GM12878 (cell line): ENCODE results near the gene CBFB. TPM values are rescaled to one million over a fixed set of nuclear protein-coding genes. Genes with fewer than 3 reads are reported as not detected.

Source experiments
- ATAC-seq: fragments of 200-7000 bp; cut with Tn5 transposase; 3 replicates; pipeline ENCODE4 v1.9.1; 2020; ENCODE audit warnings: mild to moderate bottlenecking, moderate library complexity
- BruUV-seq: library from RNA; stranded (reverse); fragments of 400-500 nt; replicated peaks from 2 replicates; lab custom pipeline; 2021; lab: Mats Ljungman, UMichigan
- CTCF ChIA-PET: fragments of 300-600 bp; sonication (Branson Sonifier 250); formaldehyde crosslinking; extraction: SDS; loops from one replicate; lab custom pipeline; 2021; ENCODE audit warnings: inconsistent platforms; lab: Yijun Ruan, JAX
- POLR2A ChIA-PET: fragments of 350-600 bp; formaldehyde crosslinking; extraction: SDS; loops from one replicate; lab custom pipeline; 2021; ENCODE audit warnings: inconsistent platforms; lab: Charles Lee
- RAD21 ChIA-PET: fragments of 300-600 bp; sonication (Branson Sonifier 250); formaldehyde crosslinking; loops from one replicate; lab custom pipeline; 2023; ENCODE audit warnings: antibody characterized with exemption; ENCODE audit not compliant: unreplicated experiment; lab: Charles Lee
- SMC1A ChIA-PET: fragments of 300-600 bp; sonication (Branson Sonifier 250); formaldehyde crosslinking; loops from one replicate; lab custom pipeline; 2023; ENCODE audit not compliant: unreplicated experiment, uncharacterized antibody; lab: Charles Lee
- DNase-seq: peaks from one replicate; pipeline ENCODE4 v3.0.0-alpha.2; 2011; ENCODE audit warnings: low read depth, low spot score
- FAIRE-seq: peaks from 3 replicates; lab custom pipeline; 2011; peaks lifted over from hg19 to GRCh38; lab: Jason Lieb, UNC
- H2AFZ ChIP-seq: 2 replicates; pipeline ENCODE4 v1.6.0; 2011; ENCODE audit warnings: low read depth, low read length, control low read depth; ENCODE audit not compliant: control insufficient read depth
- H3K27ac ChIP-seq: 2 replicates; pipeline ENCODE4 v1.5.1; 2011; ENCODE audit warnings: control low read depth; ENCODE audit not compliant: control insufficient read depth, insufficient read depth
- H3K27me3 ChIP-seq, 2 experiments: replicated peaks in 1 of 2; 2 replicates each; pipeline versions ENCODE4 v1.6.0 to v1.6.1; 2011; ENCODE audit warnings: low read length in 1 of 2; ENCODE audit not compliant: control insufficient read depth in 2 of 2, insufficient read depth in 2 of 2
- H3K36me3 ChIP-seq, 2 experiments: 2 replicates each; pipeline ENCODE4 v1.5.1; 2011; ENCODE audit warnings: low read length in 1 of 2; ENCODE audit not compliant: control insufficient read depth in 2 of 2, insufficient read depth in 2 of 2
- H3K4me1 ChIP-seq: 2 replicates; pipeline ENCODE4 v1.6.1; 2011; ENCODE audit warnings: mild to moderate bottlenecking, low read length, moderate library complexity, mixed read lengths; ENCODE audit not compliant: control insufficient read depth, insufficient read depth
- H3K4me2 ChIP-seq: 2 replicates; pipeline ENCODE4 v1.6.0; 2011; ENCODE audit warnings: control low read depth; ENCODE audit not compliant: control insufficient read depth, insufficient read depth
- H3K4me3 ChIP-seq: fragments of 200-600 bp; sonication (generic); 2 replicates; pipeline ENCODE4 v1.5.1; 2016
- H3K79me2 ChIP-seq: 2 replicates; pipeline ENCODE4 v1.6.0; 2011; ENCODE audit warnings: low read length; ENCODE audit not compliant: control insufficient read depth, insufficient read depth
- H3K9ac ChIP-seq: 2 replicates; pipeline ENCODE4 v1.8.0; 2011; ENCODE audit warnings: low read length, control low read depth, mixed read lengths; ENCODE audit not compliant: control insufficient read depth, insufficient read depth
- H3K9me3 ChIP-seq: replicated peaks from 3 replicates; pipeline ENCODE4 v1.5.1; 2011; ENCODE audit warnings: mild to moderate bottlenecking, low read length; ENCODE audit not compliant: control insufficient read depth, insufficient read depth
- H4K20me1 ChIP-seq: 2 replicates; pipeline ENCODE4 v1.6.0; 2011; ENCODE audit not compliant: control insufficient read depth, insufficient read depth
- BMI1 ChIP-seq: fragments of 450-650 bp; IDR thresholded peaks from 2 replicates; pipeline ENCODE4 v1.6.1; 2016; ENCODE audit warnings: mild to moderate bottlenecking, moderate library complexity, borderline replicate concordance
- FOXM1 ChIP-seq: IDR thresholded peaks from 2 replicates; pipeline ENCODE4 v1.6.1; 2012; ENCODE audit warnings: low read depth, mild to moderate bottlenecking, inconsistent platforms, low read length, moderate library complexity
- GATAD2B ChIP-seq: fragments of 450-650 bp; conservative IDR thresholded peaks from 2 replicates; pipeline ENCODE4 v1.6.1; 2017; ENCODE audit warnings: low read depth, mild to moderate bottlenecking, moderate library complexity
- IKZF1 ChIP-seq: fragments of 450-650 bp; conservative IDR thresholded peaks from 2 replicates; pipeline ENCODE4 v1.6.1; 2017; ENCODE audit warnings: antibody characterized with exemption, mild to moderate bottlenecking
- IRF4 ChIP-seq: IDR thresholded peaks from 2 replicates; pipeline ENCODE4 v1.6.1; 2011; ENCODE audit warnings: low read depth, low read length
- MEF2A ChIP-seq: IDR thresholded peaks from 2 replicates; pipeline ENCODE4 v1.6.1; 2011; ENCODE audit warnings: low read depth, mild to moderate bottlenecking, low read length, moderate library complexity; ENCODE audit not compliant: insufficient read depth
- MLLT1 ChIP-seq: fragments of 450-650 bp; IDR thresholded peaks from 2 replicates; pipeline ENCODE4 v1.6.1; 2016; ENCODE audit warnings: mild to moderate bottlenecking
- NFYB ChIP-seq: IDR thresholded peaks from 2 replicates; pipeline ENCODE4 v1.6.1; 2011; ENCODE audit warnings: low read depth, mild to moderate bottlenecking, low read length, improper control_type of control experiment, moderate library complexity; ENCODE audit not compliant: insufficient read depth
- PAX8 ChIP-seq: fragments of 450-650 bp; IDR thresholded peaks from 2 replicates; pipeline ENCODE4 v1.6.1; 2017; ENCODE audit warnings: mild to moderate bottlenecking, moderate library complexity
- POLR2AphosphoS2 ChIP-seq: IDR thresholded peaks from 2 replicates; pipeline ENCODE4 v1.6.1; 2011; ENCODE audit warnings: low read depth, mild to moderate bottlenecking, low read length, improper control_type of control experiment, moderate library complexity
- RAD51 ChIP-seq: fragments of 450-650 bp; IDR thresholded peaks from 2 replicates; pipeline ENCODE4 v1.6.1; 2016; ENCODE audit warnings: moderate library complexity, mild to moderate bottlenecking, inconsistent platforms
- RFX5 ChIP-seq: IDR thresholded peaks from 2 replicates; pipeline ENCODE4 v1.6.1; 2011; ENCODE audit warnings: low read depth, low read length, improper control_type of control experiment
- SMAD1 ChIP-seq: fragments of 450-650 bp; IDR thresholded peaks from 2 replicates; pipeline ENCODE4 v1.6.1; 2018; ENCODE audit warnings: mild to moderate bottlenecking, low read depth; ENCODE audit not compliant: partially characterized antibody
- SUZ12 ChIP-seq: fragments of 200-600 bp; sonication (generic); IDR thresholded peaks from one replicate; pipeline ENCODE4 v1.6.1; 2018; ENCODE audit warnings: antibody characterized with exemption, mild to moderate bottlenecking; ENCODE audit not compliant: unreplicated experiment
- USF2 ChIP-seq: IDR thresholded peaks from 2 replicates; pipeline ENCODE4 v1.6.1; 2011; ENCODE audit warnings: low read depth, low read length, improper control_type of control experiment, borderline replicate concordance
- ZNF207 ChIP-seq: fragments of 450-650 bp; IDR thresholded peaks from 2 replicates; pipeline ENCODE4 v1.6.1; 2014; ENCODE audit warnings: antibody characterized with exemption, mild to moderate bottlenecking, borderline replicate concordance
- WGBS: methylation state at CpG from one replicate; pipeline ENCODE4 v1.1.6; 2016; ENCODE audit warnings: low lambda C conversion rate; ENCODE audit not compliant: insufficient replicate concordance, insufficient coverage; ENCODE audit errors: missing lambda C conversion rate; 5-methylcytosine and 5-hydroxymethylcytosine counted together
- in situ Hi-C: fragments of 300-500 bp; cut with MboI; formaldehyde crosslinking; loops from 9 replicates; pipeline ENCODE4 v1.14.3; 2018; ENCODE audit warnings: mixed read lengths
- intact Hi-C: fragments of 100-400 bp; cut with micrococcal nuclease; formaldehyde crosslinking; loops from one replicate; pipeline ENCODE4 v1.14.2; 2022; ENCODE audit not compliant: unreplicated experiment
- polyA plus RNA-seq, 11 experiments: library from polyadenylated mRNA; depleted of rRNA in 4 of 11; unstranded in 6 of 11; stranded (reverse) in 5 of 11; fragments of >200 nt; fragmentation: Nextera tagmentation in 4 of 11; fragmentation: Illumina TruSeq in 1 of 11; extraction: Ambion mirVana in 4 of 11; extraction: Trizol in 1 of 11; gene quantifications; 1 replicate in 1 of 11; 2 replicates in 10 of 11; pipeline versions ENCODE4 v1.2.1 to v1.2.3, GENCODE V29; 2011 to 2016; ENCODE audit warnings: inconsistent platforms in 2 of 11, missing spikeins in 2 of 11, low read depth in 1 of 11
- total RNA-seq, 4 experiments: library from RNA; depleted of rRNA in 3 of 4; stranded (reverse); fragments of >200 nt in 3 of 4; fragmentation: Illumina TruSeq in 1 of 4; extraction: Trizol in 1 of 4; gene quantifications; 2 replicates each; pipeline versions ENCODE4 v1.2.1 to v1.2.3, GENCODE V29; 2013 to 2021

The CBFB gene
- total and polyA plus RNA-seq, 10 of the 15 experiments (the other 5 are each of a cell fraction or from before 2014, with no cell fraction given) = 25.3 to 83.8 (median 65.7) TPM

DNA sequence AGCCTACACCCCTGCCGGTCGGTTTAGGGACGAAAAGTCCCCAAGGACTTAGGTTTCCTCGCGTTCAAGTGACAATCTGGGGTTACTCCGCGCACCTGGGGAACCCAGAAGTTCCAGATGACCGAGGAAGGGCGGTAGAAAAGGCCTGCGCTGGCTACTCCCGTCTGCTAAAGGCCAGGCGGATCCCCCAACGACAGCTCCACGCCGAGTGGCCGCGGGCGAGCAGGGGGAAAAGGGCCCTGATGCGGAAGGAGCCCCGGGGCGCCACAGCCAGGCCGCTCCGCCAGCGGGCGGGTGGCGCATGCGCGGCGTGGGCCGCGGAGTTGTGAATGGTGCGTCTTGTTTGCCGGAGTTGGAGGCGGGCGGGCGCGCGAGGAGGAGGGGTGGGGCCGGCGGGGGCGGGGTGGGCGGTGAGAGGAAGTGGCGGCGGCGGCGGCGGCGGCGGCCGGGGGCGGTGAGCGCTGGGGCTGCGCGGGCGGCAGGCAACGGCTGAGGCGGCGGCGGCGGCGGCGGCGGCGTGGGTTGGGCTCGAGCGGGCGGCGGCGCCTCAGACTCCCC is at the start of gene CBFB (continued):
- no peak for TF ChIP-seq SUZ12
- no peak for TF ChIP-seq MEF2A
- no peak for TF ChIP-seq RFX5
- TF ChIP-seq FOXM1 = no peak
- TF ChIP-seq BMI1 = no peak
- TF ChIP-seq SMAD1 = no peak

- intact Hi-C loops = no loop called here
- 77% methylated on average over 9 of the region's 9 CpGs for WGBS
Observed at GRCh38 chr16:66983033-66983432, 45.9 kb upstream of the CBFB start.

More at GRCh38 chr16:66983033-66983432, 45.9 kb upstream of the CBFB start:
- H3K36me3 ChIP-seq = no peaks in the 10 kb centered on the region
- ATAC-seq (no peak), DNase-seq (no peak), FAIRE-seq (no peak)
- in situ Hi-C loops = loop anchor here (25.0 kb wide), 1 partner anchor 429 kb away; the partner anchor contains the start of gene ZDHHC1
- RAD21 ChIA-PET = interaction anchor here (0.5 to 1.5 kb wide), 4 partner anchors 35 to 207 kb away, joined by 3 to 6 read pairs (median 3); partner anchors contain the start of gene EXOC3L1
- no peaks in the 10 kb centered on the region for H3K79me2 ChIP-seq
- H3K9me3 ChIP-seq = no peaks in the 10 kb centered on the region
- SMC1A ChIA-PET = interaction anchor here (1.1 kb wide), 1 partner anchor 15 kb away, joined by 3 read pairs; no protein-coding TSS in a partner anchor
- no TSS peak for BruUV-seq
- H3K4me3 ChIP-seq = no peak overlapping the region
- TF ChIP-seq USF2 = no peak
- no peak for TF ChIP-seq PAX8
- no peak for TF ChIP-seq GATAD2B
- no peak for TF ChIP-seq MLLT1
- no peak for TF ChIP-seq RAD51
- no peak for TF ChIP-seq ZNF207
- TF ChIP-seq POLR2AphosphoS2 = no peak
- no peak for TF ChIP-seq IKZF1
- TF ChIP-seq IRF4 = no peak
- no peak for TF ChIP-seq NFYB
- no peaks in the 10 kb centered on the region for H3K4me1 ChIP-seq
- CTCF ChIA-PET = interaction anchor here (0.6 to 1.5 kb wide), 8 partner anchors 22 to 320 kb away, joined by 3 to 6 read pairs (median 4); partner anchors contain the start of gene CES3
- no peaks in the 10 kb centered on the region for H3K27me3 ChIP-seq
- no peak overlapping the region for H3K9ac ChIP-seq
- no peak overlapping the region for H2AFZ ChIP-seq
- no peaks in the 10 kb centered on the region for H4K20me1 ChIP-seq
- POLR2A ChIA-PET = no interaction called here
- no peak overlapping the region for H3K27ac ChIP-seq
- H3K4me2 ChIP-seq = no peak overlapping the region
